ENCODE data around the gene LY6G5C. TPM values are rescaled to one million over a fixed set of nuclear protein-coding genes. Genes with fewer than 3 reads are reported as not detected.

Gene LY6G5C
- total RNA-seq, 4 donors from 2014 or later = 0.57 to 0.83 TPM; not detected in 2

DNA sequence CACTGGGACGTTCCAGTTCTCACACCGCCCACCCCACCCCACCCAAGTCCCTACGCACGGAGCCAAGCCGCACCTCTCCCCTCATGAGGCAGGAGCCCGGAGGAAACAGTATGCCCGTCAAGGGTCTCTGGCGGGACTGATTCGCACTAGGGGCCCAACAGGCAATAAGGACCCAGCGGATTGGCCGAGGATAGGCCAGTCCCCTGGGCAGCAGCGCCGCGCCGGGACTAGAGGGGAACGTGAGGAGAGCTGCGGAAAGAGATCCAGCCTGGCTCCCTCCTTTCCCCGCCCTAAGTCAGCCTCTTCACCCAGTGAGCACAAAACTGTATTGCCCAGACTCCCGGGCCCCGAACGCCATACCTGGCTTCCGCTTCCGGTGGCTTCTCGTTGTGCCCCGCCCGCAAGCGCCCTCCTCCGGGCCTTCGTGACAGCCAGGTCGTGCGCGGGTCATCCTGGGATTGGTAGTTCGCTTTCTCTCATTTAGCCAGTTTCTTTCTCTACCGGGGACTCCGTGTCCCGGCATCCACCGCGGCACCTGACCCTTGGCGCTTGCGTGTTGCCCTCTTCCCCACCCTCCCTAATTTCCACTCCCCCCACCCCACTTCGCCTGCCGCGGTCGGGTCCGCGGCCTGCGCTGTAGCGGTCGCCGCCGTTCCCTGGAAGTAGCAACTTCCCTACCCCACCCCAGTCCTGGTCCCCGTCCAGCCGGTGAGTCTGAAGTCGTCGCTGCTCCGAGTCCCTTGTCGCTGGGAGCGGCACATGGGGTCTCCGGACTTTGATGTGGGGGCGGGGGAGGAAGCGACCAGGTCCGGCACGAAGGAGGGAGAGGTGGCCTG is 15.1 kb downstream of the LY6G5C start, which contains the start of gene CSNK2B:
TSS of gene CSNK2B (plus strand) at position 580 of the 836 bp plus-strand sequence. CDS start 752 bp downstream, outside the sequence.
- TF ChIP-seq, protein P1, sequence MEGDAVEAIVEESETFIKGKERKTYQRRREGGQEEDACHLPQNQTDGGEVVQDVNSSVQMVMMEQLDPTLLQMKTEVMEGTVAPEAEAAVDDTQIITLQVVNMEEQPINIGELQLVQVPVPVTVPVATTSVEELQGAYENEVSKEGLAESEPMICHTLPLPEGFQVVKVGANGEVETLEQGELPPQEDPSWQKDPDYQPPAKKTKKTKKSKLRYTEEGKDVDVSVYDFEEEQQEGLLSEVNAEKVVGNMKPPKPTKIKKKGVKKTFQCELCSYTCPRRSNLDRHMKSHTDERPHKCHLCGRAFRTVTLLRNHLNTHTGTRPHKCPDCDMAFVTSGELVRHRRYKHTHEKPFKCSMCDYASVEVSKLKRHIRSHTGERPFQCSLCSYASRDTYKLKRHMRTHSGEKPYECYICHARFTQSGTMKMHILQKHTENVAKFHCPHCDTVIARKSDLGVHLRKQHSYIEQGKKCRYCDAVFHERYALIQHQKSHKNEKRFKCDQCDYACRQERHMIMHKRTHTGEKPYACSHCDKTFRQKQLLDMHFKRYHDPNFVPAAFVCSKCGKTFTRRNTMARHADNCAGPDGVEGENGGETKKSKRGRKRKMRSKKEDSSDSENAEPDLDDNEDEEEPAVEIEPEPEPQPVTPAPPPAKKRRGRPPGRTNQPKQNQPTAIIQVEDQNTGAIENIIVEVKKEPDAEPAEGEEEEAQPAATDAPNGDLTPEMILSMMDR (IDR thresholded peaks at IDR 0.05) = peak in 1 of 6 experiments; percentile 12
- peak in 3 of 4 donors; percentile 68 to 87 (median 73) for TF ChIP-seq POLR2A (IDR thresholded peaks at IDR 0.05)
- no peaks in the 10 kb centered on the region for H3K27me3 ChIP-seq
- H3K36me3 ChIP-seq = peaks cover 28 to 62% (median 39%) of the 10 kb centered on the region in 3 donors
- peaks cover 19 to 69% (median 32%) of the 10 kb centered on the region in 3 donors for H3K4me1 ChIP-seq
- WGBS, 2 donors = 2% methylated on average over 9 to 23 of the region's 63 CpGs
- intact Hi-C loops (cut with DNase I) = no loop called here
- H3K9me3 ChIP-seq = no peaks in the 10 kb centered on the region
- peak within 1 kb of the TSS; percentile 84 to 92 (median 89) for H3K4me3 ChIP-seq
- peak within 1 kb of the TSS; percentile 93 to 99 (median 99) for H3K27ac ChIP-seq
- peak; percentile 93 for DNase-seq

DNA sequence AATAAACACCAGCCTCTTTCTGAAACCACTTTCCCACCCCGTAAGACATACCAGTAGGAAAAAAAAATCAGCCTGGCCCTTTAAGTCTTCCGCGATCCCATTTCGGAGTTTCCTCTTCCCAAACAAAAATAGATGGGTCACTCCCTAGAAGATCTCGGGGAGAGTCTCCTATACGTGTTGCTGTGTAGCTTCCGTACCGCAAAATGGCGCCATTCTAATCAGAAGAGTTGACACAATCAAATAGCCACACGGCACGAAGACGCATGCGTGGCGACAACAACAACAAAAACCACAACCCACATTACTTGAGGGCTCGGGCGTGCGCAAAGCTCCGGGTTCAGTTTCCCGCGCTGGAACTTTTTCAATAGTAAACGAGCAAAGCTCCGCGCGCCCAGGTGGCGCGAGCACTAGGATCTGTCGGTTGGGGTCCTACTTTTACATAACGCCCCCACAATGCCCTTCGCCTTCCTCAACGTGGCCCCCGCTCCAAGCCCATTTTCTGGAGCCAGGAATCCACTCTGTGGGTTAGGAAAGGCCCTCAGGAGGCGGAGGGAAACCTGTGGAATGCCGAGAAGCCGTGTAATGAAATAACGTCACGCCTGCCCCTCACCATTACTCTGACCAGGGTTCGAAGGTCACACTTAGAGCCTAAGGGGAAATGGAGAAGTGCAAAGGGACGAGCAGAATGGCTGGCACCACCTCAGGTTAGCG is 15.9 kb downstream of the LY6G5C start, which contains the start of gene GPANK1:
TSS of gene GPANK1 (minus strand) at position 208 of the 711 bp plus-strand sequence. CDS start 519 bp downstream, outside the sequence.
- Histone ChIP-seq H3K36me3 (peaks cover 20 to 55% (median 33%) of the 10 kb centered on the region in 3 donors), H3K27me3 (no peaks in the 10 kb centered on the region), H3K4me1 (peaks cover 19 to 69% (median 32%) of the 10 kb centered on the region in 3 donors), H3K27ac (peak within 1 kb of the TSS; percentile 93 to 99 (median 99)), H3K9me3 (no peaks in the 10 kb centered on the region), H3K4me3 (peak within 1 kb of the TSS; percentile 84 to 92 (median 89))
- 0% methylated on average over 9 to 28 of the region's 39 CpGs for WGBS, 2 donors
- DNase-seq = peak; percentile 70
- TF ChIP-seq POLR2A (IDR thresholded peaks at IDR 0.05) = peak in 3 of 4 donors; percentile 33 to 69 (median 49)
- TF ChIP-seq, protein P1 (IDR thresholded peaks at IDR 0.05) = no peak
- intact Hi-C loops (cut with DNase I) = no loop called here

DNA sequence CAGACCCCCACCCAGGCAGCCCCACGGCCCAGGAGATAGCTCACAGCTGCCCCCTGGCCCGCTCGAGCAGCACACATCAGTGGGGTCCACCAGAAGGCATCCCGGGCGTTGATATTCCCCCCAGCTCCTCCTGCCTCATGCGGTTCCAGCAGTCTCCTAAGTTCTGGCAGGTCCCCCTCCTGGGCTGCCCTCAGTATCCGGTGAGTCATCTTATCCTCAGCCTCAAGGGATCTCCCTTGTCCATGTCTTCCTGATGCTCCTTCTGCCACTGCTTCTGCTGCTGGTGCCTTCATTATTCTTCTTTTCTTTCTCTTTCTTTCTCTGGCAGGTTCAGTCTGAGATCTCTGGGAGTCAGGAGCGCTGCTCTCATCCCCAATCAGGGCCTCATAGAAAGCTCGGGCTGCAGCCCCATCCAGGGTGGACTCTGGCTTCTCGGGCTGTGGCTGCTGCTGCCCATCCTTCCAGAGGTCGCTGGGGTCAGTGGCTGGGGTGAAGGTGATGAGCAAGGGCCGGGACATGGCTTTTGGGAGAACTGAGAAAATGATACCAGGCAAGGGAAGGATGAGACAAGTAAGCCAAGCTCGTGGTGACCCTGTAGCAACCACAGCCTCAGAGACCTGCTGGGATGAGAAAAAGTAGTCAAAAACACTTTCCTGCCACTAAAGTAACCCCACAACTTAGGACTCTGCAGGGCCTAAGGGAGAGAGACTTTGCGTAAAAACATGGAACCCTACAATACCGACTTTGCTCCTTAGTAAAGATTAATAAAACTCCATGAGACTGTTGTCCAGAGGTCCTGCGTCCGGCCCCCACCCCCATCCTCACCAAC is 16.7 kb downstream of the LY6G5C start:
- intact Hi-C loops (cut with DNase I) = no loop called here
- no peak for DNase-seq
- Histone ChIP-seq H3K36me3 (peaks cover 12 to 49% (median 25%) of the 10 kb centered on the region in 3 donors), H3K4me1 (peaks cover 23 to 77% (median 38%) of the 10 kb centered on the region in 3 donors), H3K27me3 (no peaks in the 10 kb centered on the region), H3K27ac (peak overlapping the region; percentile 93 to 99 (median 99)), H3K9me3 (no peaks in the 10 kb centered on the region), H3K4me3 (peak overlapping the region; percentile 84 to 92 (median 89))
- TF ChIP-seq, protein P1 (IDR thresholded peaks at IDR 0.05) = no peak
- peak in 1 of 4 donors; percentile 6 for TF ChIP-seq POLR2A (IDR thresholded peaks at IDR 0.05)
- WGBS, 2 donors = 9 to 18% methylated on average over 12 to 13 of the region's 17 CpGs

DNA sequence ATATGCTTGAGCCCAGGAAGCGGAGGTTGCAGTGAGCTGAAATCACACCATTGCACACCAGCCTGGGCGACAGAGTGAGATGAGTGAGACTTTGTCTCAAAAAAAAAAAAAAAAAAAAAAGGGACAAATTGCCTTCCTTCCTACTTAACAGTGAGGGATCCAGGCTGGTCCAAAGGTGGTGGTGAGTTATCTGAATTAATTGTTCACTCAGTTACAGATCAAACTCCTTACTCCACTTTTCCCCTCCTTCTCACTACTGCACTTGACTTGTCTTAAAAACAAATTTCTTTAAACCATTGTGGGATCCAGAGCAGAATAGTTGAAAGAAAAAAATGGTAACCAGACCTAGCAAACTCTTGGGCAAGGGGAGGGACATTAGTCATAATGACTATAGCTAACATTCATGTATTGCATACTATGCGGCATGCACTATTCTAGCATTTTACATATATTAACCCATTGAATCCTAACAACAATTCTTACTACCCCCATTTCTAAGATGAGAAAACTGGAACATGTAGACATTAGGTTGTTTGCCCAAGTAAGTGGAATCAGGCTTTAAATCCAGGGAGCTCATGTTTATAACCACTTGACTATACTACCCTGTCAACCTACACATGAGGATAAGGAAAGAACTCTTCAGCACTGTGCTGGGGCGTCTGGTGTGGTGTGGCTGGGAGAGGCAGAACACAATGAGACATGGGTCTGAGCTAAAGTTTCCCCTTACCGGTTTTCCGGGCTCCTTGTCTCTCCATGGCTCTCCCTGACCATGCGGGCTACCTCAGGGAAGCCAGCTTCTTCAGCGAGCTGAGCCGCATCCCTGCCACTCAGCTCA is 17.5 kb downstream of the LY6G5C start:
- intact Hi-C loops (cut with DNase I) = no loop called here
- WGBS, 2 donors = 41 to 42% methylated on average over 5 to 7 of the region's 9 CpGs
- Histone ChIP-seq H3K4me1 (peaks cover 32 to 77% (median 46%) of the 10 kb centered on the region in 3 donors), H3K36me3 (peaks cover 4 to 46% (median 17%) of the 10 kb centered on the region in 3 donors), H3K27ac (peak overlapping the region; percentile 93 to 99 (median 99)), H3K4me3 (peak overlapping the region in 3 of 4 donors; percentile 88 to 92 (median 90)), H3K9me3 (no peaks in the 10 kb centered on the region), H3K27me3 (no peaks in the 10 kb centered on the region)
- no peak for TF ChIP-seq POLR2A (IDR thresholded peaks at IDR 0.05)
- TF ChIP-seq, protein P1 (IDR thresholded peaks at IDR 0.05) = no peak
- no peak for DNase-seq

Data from esophagus squamous epithelium (tissue), 5 donors.